GM21423 (cell line): ENCODE results near the gene KCNMA1.

Source experiments
- ATAC-seq: cut with Tn5 transposase; IDR thresholded peaks from one replicate; pipeline ENCODE4 v1.9.1; 2021; ENCODE audit warnings: mild to moderate bottlenecking, moderate library complexity; ENCODE audit not compliant: unreplicated experiment

KCNMA1 gene

GRCh38 chr10:77563638-77564270 is 73.9 kb downstream of the KCNMA1 start:
- ATAC-seq: no peak

DNA sequence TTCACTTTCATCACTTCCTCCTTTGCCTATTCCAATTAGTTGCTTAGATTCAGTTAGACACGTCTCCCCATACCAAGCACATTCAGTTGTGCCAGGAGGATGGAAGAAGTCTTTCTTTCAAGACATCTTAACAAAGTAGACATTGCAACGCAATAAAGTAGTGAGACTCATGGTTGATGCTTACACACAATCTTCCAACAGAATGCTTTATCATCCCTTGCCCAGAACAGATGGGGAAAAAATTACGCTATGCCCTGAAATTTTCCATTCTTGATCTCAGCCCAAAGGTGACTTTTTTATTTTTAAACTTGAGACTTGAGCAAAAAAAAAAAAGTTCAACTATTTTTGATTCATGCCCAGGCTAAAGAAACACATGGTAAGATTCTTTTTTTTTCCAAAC is 74.9 kb downstream of the KCNMA1 start:
- no peak for ATAC-seq

DNA sequence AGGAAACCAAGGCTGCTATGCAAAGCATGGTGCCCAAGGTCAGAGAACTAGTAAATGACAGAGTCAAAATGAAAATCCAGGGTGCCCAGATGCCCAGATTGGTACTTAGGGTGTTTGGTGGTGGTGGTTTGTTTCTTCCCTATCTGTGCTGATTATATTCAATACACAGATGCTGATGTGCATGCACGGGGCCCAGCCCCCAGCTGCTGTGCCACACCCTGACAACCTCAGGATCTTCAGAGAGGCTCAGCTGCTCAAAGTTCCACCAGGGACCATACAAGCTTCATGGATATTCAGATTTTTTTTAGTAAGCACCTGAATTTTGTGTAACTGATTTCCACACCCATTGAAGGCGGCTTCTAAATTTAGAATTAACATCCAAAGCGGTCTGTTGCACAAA is 75.6 kb downstream of the KCNMA1 start:
- ATAC-seq: no peak

DNA sequence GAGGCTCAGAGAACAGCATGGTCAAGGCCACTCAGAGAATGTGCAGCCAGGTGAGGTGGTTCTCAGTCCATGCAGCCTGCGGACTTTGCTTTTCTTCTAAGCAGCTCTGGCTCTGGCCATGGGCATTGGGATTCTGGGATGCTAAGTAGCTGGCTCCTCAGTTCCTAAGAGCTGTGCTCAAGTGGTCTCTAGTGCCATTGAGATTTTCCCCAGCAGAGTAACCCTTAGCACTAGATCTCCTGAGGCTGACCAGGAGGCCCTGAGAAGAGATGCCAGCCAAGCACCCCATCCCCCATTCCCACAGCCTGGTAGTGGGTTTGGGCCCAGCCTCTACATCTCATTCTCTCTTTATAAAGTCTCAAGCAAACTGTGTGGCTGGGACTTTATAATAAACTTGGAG is 77.1 kb downstream of the KCNMA1 start:
- ATAC-seq: no peak

DNA sequence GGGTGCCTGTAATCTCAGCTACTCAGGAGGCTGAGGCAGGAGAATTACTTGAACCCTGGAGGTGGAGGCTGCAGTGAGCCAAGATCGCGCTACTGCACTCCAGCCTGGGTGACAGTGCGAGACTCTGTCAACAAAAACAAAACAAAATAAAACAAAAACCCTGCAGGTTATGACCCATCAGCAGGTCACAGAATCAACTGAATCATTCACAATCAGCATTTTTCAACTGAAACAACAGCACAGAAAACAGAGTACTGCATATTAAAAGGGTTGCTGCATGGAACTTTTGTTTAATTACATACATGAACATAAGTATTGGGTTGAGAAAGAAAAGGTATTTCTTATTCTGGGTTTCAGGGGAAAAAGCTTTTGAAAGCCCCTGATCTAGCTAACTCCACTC is 77.6 kb downstream of the KCNMA1 start:
- ATAC-seq: no peak

DNA sequence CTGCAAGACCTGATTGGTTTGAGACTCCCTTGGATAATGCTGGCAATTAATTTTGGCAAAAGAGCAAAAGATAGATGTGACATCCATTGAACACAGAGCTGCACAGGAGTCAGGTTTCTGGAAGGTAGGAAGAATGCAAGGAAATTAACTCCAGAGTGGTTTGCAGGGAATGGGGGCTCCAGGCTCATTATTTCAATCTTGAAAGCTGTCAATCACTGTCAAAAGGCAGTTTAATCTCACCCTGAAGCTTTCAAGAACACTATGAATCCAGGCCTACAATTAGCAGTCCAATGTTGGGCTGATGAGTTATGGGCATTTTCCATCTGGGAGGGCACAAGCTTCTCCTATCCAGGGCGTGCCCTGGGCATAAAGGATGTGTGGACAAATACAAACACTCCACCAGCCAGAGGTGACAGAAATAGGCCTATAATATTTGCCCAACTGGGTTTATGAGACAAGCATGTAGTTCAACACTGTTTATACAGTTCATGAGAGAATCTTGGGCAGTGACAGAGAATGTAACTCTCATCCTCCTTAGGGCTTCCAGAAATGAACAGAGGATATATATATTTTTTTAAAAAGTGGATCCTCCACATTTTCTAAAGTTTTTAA is 80.5 kb downstream of the KCNMA1 start:
- ATAC-seq: no peak

GRCh38 chr10:77555591-77556212 is 81.9 kb downstream of the KCNMA1 start:
- ATAC-seq: no peak

- no peak for ATAC-seq
These were observed 82.6 kb downstream of the KCNMA1 start for GRCh38 chr10:77554996-77555397.

DNA sequence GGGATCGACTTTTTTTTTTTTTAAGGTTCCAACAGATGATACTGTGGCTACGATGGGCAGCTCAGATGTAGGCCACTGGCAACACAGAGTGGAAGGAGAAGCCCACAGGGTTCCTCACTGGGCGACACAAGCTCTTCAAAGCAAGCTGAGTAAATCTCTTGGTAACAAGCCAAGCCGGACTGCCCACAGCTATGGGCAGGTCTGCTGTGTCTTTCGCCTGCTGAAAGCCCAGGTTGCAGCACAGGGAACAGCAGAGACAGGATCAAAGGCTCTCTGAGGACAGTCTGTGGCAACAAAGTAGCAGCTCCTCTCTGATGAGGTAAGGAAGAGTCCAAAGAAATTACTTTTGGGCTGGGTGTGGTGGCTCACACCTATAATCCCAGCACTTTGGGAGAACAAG is 83.6 kb downstream of the KCNMA1 start:
- no peak for ATAC-seq

GRCh38 chr10:77553311-77553710 is 84.3 kb downstream of the KCNMA1 start:
- ATAC-seq: no peak

- ATAC-seq: no peak
These were observed 85.4 kb downstream of the KCNMA1 start for GRCh38 chr10:77552252-77552651.

DNA sequence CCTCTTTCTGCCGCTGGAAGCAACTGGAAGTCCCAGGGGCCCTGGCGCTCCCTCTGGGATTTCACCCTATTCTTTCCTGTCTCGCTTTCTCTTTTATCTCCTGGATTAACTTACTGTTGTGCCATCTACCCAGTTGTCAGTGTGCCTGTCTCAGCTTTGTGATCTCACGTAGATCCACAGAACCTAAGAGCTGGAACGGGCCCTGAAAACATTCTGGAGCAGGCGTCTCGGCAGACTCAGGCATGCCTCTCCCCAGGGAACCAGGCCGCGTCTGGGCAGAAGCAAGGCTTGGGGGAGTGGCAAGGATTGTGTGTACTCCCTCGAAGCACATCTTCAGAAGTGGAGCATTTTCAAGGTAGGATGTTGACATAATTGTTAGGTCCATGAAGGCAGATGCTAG is 87.2 kb downstream of the KCNMA1 start:
- ATAC-seq: no peak

DNA sequence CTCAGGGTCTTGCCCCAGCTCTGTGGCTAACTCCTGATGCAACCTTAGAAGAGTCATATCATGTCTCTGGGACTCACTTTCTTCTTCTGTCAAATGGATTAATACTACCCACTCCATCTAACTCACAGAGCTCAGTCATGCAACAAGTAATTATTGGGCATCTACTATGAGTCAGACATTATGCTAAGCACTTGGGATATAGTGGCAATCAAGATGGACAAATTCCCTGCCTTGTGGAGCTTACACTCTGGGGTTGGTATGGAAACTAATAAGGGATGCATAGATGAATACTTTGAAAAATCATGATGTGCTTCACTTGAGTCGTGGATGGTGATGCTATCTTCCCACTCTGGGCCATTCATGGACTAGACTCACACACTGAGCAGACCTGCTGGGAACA is 88.9 kb downstream of the KCNMA1 start:
- ATAC-seq: no peak

DNA sequence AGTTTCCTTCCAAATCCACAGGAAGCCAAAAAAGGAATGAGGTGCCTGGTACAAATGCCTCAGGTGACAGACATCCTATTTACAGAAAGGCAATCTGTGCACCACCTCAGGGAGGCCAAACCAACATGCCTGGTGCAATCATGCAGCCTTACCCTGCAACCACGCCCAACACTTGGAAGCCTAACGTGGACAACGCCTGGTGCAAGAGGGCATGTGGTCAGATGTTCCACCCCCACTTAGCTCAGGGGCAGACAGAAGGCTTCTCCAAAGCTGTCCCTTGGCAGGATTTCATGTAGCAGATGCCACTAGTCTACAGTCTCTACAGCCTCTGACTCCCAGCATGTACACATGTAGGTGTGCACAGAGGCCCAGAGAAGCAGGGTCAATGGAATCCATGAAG is 89.5 kb downstream of the KCNMA1 start:
- no peak for ATAC-seq

GRCh38 chr10:77547307-77548050 is 90.1 kb downstream of the KCNMA1 start:
- no peak for ATAC-seq

- no peak for ATAC-seq
These were observed 91.6 kb downstream of the KCNMA1 start for GRCh38 chr10:77546042-77546441.

GRCh38 chr10:77545585-77545984 is 92.0 kb downstream of the KCNMA1 start:
- no peak for ATAC-seq

DNA sequence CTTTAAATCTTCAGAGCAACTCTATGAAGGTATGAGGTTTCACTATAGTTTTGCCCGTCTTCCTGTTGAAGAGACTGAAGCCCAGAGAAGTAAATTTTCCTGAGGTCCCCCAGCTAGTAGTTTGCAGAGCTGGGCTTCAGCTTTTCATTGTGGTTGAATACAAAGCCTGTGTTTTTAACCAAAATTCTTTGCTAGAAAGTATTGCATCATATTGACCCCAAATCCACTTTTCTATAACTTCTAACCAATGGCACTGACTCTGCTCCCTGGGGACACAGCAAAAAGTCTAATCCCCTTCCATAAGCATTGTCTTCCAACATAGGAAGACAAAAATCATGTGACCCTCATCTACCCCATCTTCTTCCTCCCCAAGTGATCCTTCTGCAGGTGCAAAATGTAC is 93.0 kb downstream of the KCNMA1 start:
- no peak for ATAC-seq

DNA sequence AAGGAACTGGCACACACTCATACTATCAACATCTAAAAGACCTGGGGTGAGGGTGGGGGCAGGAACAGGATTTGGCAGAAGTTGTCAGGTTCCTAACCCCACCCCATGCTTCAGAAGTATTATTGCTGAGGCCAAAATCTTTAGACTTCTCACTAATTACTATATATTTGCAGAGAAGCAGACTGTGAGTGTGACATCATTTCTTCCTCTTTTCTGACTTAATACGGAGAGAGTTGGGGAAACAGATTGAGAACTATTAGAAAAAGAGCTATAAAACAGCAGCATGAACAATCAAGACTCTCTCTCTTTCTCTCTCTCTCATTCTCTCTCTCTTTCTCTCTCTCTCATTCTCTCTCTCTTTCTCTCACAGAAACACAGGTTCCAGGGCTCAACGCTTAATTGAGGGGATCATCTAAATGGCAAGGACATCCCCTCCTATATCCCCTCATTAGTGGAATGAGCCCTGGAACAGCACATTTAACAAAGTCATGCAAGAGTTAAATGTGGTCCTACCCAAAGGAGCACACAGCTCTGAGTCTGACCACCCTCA is 94.8 kb downstream of the KCNMA1 start:
- no peak for ATAC-seq

- ATAC-seq: no peak
These were observed 95.7 kb downstream of the KCNMA1 start for GRCh38 chr10:77541944-77542343.

GRCh38 chr10:77541247-77541646 is 96.4 kb downstream of the KCNMA1 start:
- ATAC-seq: no peak
